Choroid plexus epithelial cell (primary cell): ENCODE measurements around the gene CYTH4.
A peak's percentile ranks its signal among the peaks of the same experiment; 100 is the strongest.
"Not testable (repeated sequence)": the region's sequence is repeated elsewhere in the genome, so short reads cannot be mapped to it uniquely, and the experiment has no call there.

Source experiments
- DNase-seq: peaks from one replicate; pipeline ENCODE4 v3.0.0-alpha.2; 2010; ENCODE audit warnings: low read depth
- H3K4me3 ChIP-seq: 2 replicates; pipeline ENCODE4 v1.5.1; 2011; ENCODE audit warnings: low read depth, mild to moderate bottlenecking, control low read depth, low read length, moderate library complexity
- CTCF ChIP-seq: conservative IDR thresholded peaks from 2 replicates; pipeline ENCODE4 v1.5.1; 2011; ENCODE audit warnings: low read depth, mild to moderate bottlenecking, control low read depth, inconsistent platforms, low read length, moderate library complexity

Gene CYTH4

GRCh38 chr22:37244114-37244921 is 38.0 kb upstream of the CYTH4 start, which contains the start of gene RAC2:
RAC2 (minus strand) TSS chr22:37244269; CDS start chr22:37244148, 121 bp downstream.
- TF ChIP-seq CTCF = no peak
- DNase-seq = peak; percentile 91
- H3K4me3 ChIP-seq = peak within 1 kb of the TSS; percentile 66

GRCh38 chr22:37244922-37245722 is 37.2 kb upstream of the CYTH4 start:
- DNase-seq = no peak
- H3K4me3 ChIP-seq = no peak overlapping the region
- no peak for TF ChIP-seq CTCF

GRCh38 chr22:37245740-37246139 is 36.6 kb upstream of the CYTH4 start:
- peak; percentile 60 for DNase-seq
- H3K4me3 ChIP-seq = no peak overlapping the region
- no peak for TF ChIP-seq CTCF

GRCh38 chr22:37248251-37248650 is 34.1 kb upstream of the CYTH4 start:
- no peak for DNase-seq
- TF ChIP-seq CTCF = no peak
- no peak overlapping the region for H3K4me3 ChIP-seq

GRCh38 chr22:37249986-37250385 is 32.3 kb upstream of the CYTH4 start:
- no peak overlapping the region for H3K4me3 ChIP-seq
- no peak for TF ChIP-seq CTCF
- DNase-seq = no peak

GRCh38 chr22:37251836-37252235 is 30.5 kb upstream of the CYTH4 start:
- DNase-seq, H3K4me3 ChIP-seq: not testable (repeated sequence)

- H3K4me3 ChIP-seq = no peak overlapping the region
- no peak for DNase-seq
- peak; percentile 44 for TF ChIP-seq CTCF
These were observed 29.1 kb upstream of the CYTH4 start for GRCh38 chr22:37253126-37253660.
